DMS 273 treated with DMSO at 0.1 percent for 48 hours (cell line): Measurements from ENCODE around the gene BRD3.

Experiments used
- DNase-seq: peaks from one replicate; lab custom pipeline; 2025; lab: John Stamatoyannopoulos, UW

Gene BRD3

GRCh38 chr9:134066913-134067851 is 644 bp downstream of the BRD3 start:
- DNase-seq = no peak

DNA sequence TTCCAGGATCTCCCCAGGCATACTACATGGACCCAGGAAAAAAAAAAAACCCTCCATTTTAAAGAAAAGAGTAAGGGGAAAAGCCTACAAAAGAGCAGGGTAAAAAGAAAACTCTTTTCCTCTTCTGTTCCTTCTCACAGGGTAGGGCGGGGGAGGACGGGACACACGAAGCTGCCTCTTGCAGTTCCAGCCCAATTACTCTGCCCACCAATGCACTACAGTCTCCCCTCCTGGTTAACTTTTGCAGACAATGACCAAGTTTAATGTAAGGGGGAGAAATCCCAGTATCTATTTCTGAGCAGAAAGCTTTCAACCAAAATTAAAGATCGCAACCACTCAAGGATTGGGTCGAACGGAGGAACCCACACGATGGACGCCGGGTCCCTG is 1.3 kb downstream of the BRD3 start:
- DNase-seq = no peak

- DNase-seq = no peak
Observed at GRCh38 chr9:134065612-134066419, 2.0 kb downstream of the BRD3 start.

DNA sequence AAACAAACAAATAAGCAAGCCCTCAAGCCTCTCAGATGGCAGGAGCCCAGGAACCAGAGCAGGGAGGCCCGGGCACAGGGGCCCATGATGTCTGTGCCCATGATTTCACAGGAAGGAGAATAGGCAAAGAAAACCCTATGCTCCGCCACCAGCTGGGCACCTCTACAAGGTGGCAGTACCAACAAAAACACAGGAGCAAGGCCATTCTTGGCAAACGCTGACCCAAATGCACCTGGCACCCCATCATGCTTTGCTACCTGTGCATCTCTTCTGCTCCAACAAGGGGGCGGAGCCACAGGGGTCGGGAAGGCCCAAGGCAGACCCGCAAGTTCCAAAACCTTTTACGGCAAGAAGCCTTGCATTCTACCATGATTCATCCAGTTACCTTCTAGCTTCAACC is 3.1 kb downstream of the BRD3 start:
- DNase-seq = no peak

GRCh38 chr9:134063571-134064450 is 4.0 kb downstream of the BRD3 start:
- no peak for DNase-seq

DNA sequence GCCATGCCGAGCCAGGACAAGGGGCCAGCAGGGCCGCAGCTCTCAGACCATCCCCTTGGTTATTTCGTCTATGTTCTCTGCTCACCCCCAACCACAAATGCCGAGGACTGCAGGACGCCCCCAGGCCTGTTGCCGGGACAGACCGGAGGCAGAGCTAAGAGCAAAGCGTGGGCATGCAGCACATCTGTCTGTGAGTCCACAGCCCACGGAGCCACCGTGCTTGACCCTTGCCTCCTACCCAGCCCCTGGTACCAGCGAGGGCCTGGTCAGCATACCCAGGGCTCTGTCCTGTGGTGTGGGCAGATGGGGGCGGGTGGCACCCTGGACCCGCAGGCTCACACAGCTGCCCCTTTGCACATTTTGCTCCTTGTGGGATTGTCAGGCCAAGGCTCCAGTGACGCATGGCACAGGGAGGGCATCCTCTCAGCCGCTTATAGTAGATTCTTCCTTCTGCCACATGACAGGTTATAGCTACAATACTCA is 4.7 kb downstream of the BRD3 start:
- DNase-seq = no peak

DNA sequence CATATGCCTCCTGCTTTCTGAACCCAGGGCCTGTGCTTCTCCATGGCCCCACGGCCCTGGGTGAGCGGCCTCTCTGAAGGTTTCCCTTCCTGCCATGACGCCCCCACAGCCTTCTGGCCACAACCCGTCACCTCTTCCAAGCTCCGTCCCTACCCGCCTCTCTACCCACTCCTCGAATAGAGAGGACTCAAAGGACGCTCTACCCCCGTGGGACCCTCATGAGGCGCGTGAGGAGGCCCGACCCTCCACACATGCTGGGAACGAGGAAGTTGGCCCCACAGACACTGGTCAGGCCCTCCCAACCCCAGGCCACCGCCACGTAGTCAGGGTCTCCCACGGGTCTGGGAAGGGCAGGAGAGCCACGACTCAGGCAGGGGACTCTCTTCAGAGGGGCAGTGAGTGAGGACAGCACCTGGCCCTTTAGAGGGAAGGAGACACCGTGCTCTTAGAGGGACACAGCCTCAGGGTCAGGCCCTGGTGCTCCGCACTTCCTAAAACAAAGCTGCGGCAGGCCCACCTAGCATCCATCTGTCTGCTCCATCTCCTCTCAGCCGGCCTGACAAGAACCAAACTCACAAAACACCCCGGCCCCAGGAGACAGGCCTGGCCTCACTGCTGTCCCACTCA is 5.3 kb downstream of the BRD3 start:
- DNase-seq = no peak

GRCh38 chr9:134061688-134062371 is 6.0 kb downstream of the BRD3 start:
- DNase-seq = no peak

- DNase-seq = no peak
Observed at GRCh38 chr9:134061019-134061687, 6.7 kb downstream of the BRD3 start.

DNA sequence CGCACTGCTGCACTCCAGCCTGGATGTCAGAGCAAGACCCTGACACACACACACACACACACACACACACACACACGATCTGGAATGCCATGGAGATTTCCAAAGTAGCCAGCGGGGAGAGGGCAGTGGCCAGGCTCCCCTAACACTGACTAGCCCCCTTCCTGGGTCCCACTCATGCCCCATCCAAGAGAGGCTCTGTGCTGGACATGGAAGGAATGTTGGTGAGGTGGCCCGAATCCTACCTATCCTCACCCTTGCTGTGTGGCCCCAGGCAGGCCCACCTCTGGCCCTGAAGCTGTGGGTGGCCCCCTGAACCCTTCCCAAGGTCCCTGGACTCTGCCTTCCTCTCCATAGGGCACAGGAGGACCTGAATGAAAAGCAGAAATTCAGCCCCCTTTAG is 7.3 kb downstream of the BRD3 start:
- DNase-seq = no peak

- DNase-seq = no peak
Observed at GRCh38 chr9:134059661-134060395, 8.0 kb downstream of the BRD3 start.

GRCh38 chr9:134059188-134059641 is 8.6 kb downstream of the BRD3 start:
- DNase-seq = no peak

DNA sequence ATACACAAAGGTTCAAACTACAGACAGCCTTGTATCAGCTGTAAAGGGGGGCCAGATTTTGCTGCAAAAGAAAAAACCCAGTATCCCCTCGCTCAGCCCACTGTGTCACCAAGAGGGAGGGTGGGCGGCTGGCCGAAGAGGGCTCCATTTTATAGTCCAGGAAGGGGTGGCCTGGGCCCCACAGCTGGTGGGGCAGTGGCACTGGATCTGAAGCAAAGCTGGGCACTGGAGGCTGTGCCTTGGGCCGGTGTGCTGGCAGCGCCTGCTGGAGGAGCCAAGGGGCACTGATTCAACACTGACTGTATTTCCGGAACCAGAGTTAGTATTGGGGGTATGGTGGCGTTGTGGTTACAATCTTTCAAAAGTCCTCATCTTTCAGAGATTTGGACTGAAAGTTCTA is 9.1 kb downstream of the BRD3 start:
- DNase-seq = no peak

- no peak for DNase-seq
Observed at GRCh38 chr9:134057751-134058701, 9.8 kb downstream of the BRD3 start.

- no peak for DNase-seq
Observed at GRCh38 chr9:134057307-134057657, 10.5 kb downstream of the BRD3 start.

DNA sequence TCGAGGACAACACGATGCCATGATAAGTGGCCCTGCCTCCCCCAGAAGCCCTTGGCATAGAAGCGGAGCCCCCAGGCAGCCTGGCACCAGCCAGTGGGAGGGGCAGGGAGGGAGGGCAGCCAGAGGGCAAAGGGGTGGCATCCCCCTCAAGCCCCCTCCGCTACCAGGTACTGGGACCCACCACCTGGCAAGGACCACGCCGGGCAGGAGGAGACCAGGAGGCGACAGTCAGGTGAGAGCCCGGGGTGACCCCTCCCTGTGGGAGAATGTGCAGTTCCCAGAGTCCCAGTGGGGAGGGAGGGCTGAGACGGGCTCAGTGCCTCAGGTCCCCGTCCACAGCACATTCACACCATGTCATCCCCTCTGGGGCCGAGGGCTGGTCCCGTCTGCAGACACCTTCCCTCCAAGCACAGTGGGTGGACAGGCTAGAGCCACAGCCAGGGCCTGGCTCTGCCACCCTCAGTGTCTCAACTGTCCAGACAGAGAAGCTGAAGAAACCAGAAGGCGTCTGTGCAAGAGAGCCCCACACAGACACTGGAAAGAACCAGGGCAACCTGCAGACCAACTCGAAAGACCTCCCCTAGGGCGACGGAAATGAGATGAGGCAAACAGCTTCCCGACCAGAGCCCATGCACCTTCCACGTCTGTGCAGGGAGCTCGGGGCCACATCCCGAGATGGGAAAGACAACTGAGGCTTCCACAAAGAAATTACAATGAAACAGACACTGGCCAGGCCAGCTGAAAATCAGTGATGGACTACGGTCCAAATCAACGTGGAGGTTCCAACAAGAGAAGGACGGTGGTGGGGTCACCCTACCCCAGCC is 11.1 kb downstream of the BRD3 start:
- DNase-seq = no peak

- no peak for DNase-seq
Observed at GRCh38 chr9:134055981-134056461, 11.8 kb downstream of the BRD3 start.
